HCT116 (cell line): ENCODE data around the gene LOXHD1.

Experiments used
- POLR2AphosphoS5 ChIP-seq: IDR thresholded peaks from 2 replicates; pipeline ENCODE4 v1.6.1; 2011; ENCODE audit warnings: mild to moderate bottlenecking, low read depth, low read length, moderate library complexity
- YY1 ChIP-seq: IDR thresholded peaks from 2 replicates; pipeline ENCODE4 v1.6.1; 2011; ENCODE audit warnings: low read length, low read depth, moderate library complexity, mild to moderate bottlenecking; ENCODE audit not compliant: insufficient replicate concordance; ENCODE audit errors: extremely low read depth
- TF ChIP-seq, protein P1 (sequence below), 3 experiments: fragments of 200-600 bp in 1 of 3; sonication (generic) in 1 of 3; IDR thresholded peaks in 2 of 3; conservative IDR thresholded peaks in 1 of 3; 2 replicates each; pipeline ENCODE4 v1.5.1; 2012 to 2017; ENCODE audit warnings: low read depth in 2 of 3, low read length in 2 of 3, antibody characterized with exemption in 1 of 3, borderline replicate concordance in 1 of 3, control low read depth in 1 of 3, mild to moderate bottlenecking in 1 of 3, mixed read lengths in 1 of 3, mixed run types in 1 of 3, moderate library complexity in 1 of 3; ENCODE audit not compliant: insufficient read depth in 1 of 3

DNA sequence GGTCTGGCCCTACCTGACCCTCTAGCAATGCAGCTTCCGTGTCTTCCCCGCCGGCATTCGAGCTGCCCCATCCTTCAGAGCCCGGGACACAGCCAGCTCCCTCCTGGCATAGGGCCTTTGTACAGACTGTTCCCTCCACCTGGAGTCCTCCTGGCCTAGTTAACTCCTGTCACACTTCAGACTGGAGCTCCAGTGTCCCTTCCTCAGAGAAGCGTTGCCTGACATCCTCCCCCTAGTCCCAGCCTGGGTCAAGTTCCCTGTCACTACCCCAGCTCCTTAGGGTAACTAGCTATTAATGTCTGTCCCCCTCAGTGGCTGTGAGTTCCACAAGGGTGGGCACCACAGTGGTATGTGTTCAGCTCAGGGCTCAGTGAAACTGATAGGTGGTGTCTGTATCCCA, 45.5 kb upstream of the LOXHD1 start:
- TF ChIP-seq POLR2AphosphoS5 = no peak
- TF ChIP-seq YY1 = no peak
- TF ChIP-seq, protein P1, sequence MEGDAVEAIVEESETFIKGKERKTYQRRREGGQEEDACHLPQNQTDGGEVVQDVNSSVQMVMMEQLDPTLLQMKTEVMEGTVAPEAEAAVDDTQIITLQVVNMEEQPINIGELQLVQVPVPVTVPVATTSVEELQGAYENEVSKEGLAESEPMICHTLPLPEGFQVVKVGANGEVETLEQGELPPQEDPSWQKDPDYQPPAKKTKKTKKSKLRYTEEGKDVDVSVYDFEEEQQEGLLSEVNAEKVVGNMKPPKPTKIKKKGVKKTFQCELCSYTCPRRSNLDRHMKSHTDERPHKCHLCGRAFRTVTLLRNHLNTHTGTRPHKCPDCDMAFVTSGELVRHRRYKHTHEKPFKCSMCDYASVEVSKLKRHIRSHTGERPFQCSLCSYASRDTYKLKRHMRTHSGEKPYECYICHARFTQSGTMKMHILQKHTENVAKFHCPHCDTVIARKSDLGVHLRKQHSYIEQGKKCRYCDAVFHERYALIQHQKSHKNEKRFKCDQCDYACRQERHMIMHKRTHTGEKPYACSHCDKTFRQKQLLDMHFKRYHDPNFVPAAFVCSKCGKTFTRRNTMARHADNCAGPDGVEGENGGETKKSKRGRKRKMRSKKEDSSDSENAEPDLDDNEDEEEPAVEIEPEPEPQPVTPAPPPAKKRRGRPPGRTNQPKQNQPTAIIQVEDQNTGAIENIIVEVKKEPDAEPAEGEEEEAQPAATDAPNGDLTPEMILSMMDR (IDR thresholded peaks at IDR 0.05 in 2 of 3, conservative IDR thresholded peaks at IDR 0.05 in 1 of 3; ENCODE audit: borderline replicate concordance in 1 of 3, insufficient read depth in 1 of 3, low read depth in 2 of 3, low read length in 2 of 3) = no peak
